ENCODE measurements around the gene ARMH3. TPM values are rescaled to one million over a fixed set of nuclear protein-coding genes. Genes with fewer than 3 reads are reported as not detected.
A peak's percentile ranks its signal among the peaks of the same experiment; 100 is the strongest.

ARMH3 gene
- total and polyA plus RNA-seq, 3 experiments from 2014 or later, result 23.1 to 25.7 (median 25.1) TPM

- H3K27ac Mint-ChIP-seq, result peak within 1 kb of the TSS in 7 of 8 donors; percentile 29 to 82 (median 50)
- H3K4me3 Mint-ChIP-seq, result peak within 1 kb of the TSS; percentile 58 to 89 (median 78)
- Histone ChIP-seq H3K27me3 (ENCODE audit: insufficient read depth, low read length, poor library complexity, severe bottlenecking) (no peaks in the 10 kb centered on the region), H3K9me3 (ENCODE audit: low read length) (no peaks in the 10 kb centered on the region), H3K27ac (ENCODE audit: low read depth, low read length) (no peak within 1 kb of the TSS), H3K4me3 (ENCODE audit: low read length) (no peak within 1 kb of the TSS), H3K4me1 (ENCODE audit: insufficient read depth, low read length) (peaks cover 42% of the 10 kb centered on the region), H3K36me3 (ENCODE audit: insufficient read depth, low read length) (no peaks in the 10 kb centered on the region)
- peaks cover 38 to 59% (median 50%) of the 10 kb centered on the region in 3 donors for H3K4me1 Mint-ChIP-seq
- H3K36me3 Mint-ChIP-seq, result peaks cover 9 to 31% (median 15%) of the 10 kb centered on the region in 3 donors
- peaks cover 0 to 7% of the 10 kb centered on the region in 2 donors for H3K27me3 Mint-ChIP-seq
- ChIA-PET CTCF (interaction anchor here (1.0 to 5.3 kb wide), 9 partner anchors 9 to 227 kb away, joined by 3 to 77 read pairs (median 4); partner anchors contain the start of gene OGA), POLR2A (interaction anchor here (0.6 to 0.7 kb wide), 2 partner anchors 71 to 235 kb away, joined by 3 to 4 read pairs; no protein-coding TSS in a partner anchor)
- peak; percentile 43 to 76 (median 56) for DNase-seq
- H3K9me3 Mint-ChIP-seq, result no peaks in the 10 kb centered on the region
These were observed 212.6 kb downstream of the ARMH3 start, which contains the start of gene KCNIP2 for GRCh38 chr10:101843032-101844021. TSS of gene KCNIP2 (minus strand) at chr10:101843800. CDS start at chr10:101843568, 232 bp downstream.

- Mint-ChIP-seq H3K36me3 (peaks cover 0 to 16% (median 7%) of the 10 kb centered on the region in 3 donors), H3K27me3 (peaks cover 0 to 7% of the 10 kb centered on the region in 2 donors), H3K27ac (peak overlapping the region in 2 of 8 donors; percentile 29 to 70), H3K4me3 (peak overlapping the region in 5 of 7 donors; percentile 49 to 95 (median 68)), H3K4me1 (peaks cover 38 to 59% (median 50%) of the 10 kb centered on the region in 3 donors), H3K9me3 (no peaks in the 10 kb centered on the region)
- CTCF ChIA-PET, result interaction anchor here (1.0 to 5.3 kb wide), 25 partner anchors 9 to 290 kb away, joined by 3 to 77 read pairs (median 6); partner anchors contain the start of gene OGA
- DNase-seq, result no peak
- no peaks in the 10 kb centered on the region for H3K36me3 ChIP-seq (ENCODE audit: insufficient read depth, low read length)
- H3K27me3 ChIP-seq (ENCODE audit: insufficient read depth, low read length, poor library complexity, severe bottlenecking), result no peaks in the 10 kb centered on the region
- peaks cover 42% of the 10 kb centered on the region for H3K4me1 ChIP-seq (ENCODE audit: insufficient read depth, low read length)
- no peak overlapping the region for H3K27ac ChIP-seq (ENCODE audit: low read depth, low read length)
- no peak overlapping the region for H3K4me3 ChIP-seq (ENCODE audit: low read length)
- POLR2A ChIA-PET, result interaction anchor here (3.3 kb wide), 1 partner anchor 23 kb away, joined by 24 read pairs; the partner anchor contains the start of gene OGA
- no peaks in the 10 kb centered on the region for H3K9me3 ChIP-seq (ENCODE audit: low read length)
These were observed 214.1 kb downstream of the ARMH3 start for GRCh38 chr10:101841826-101842225.

GRCh38 chr10:101840741-101841453 lies 215.1 kb downstream of the ARMH3 start:
- H3K27me3 Mint-ChIP-seq, result peaks cover 0 to 7% of the 10 kb centered on the region in 2 donors
- peak overlapping the region in 6 of 8 donors; percentile 65 to 95 (median 82) for H3K27ac Mint-ChIP-seq
- no peak overlapping the region for H3K27ac ChIP-seq (ENCODE audit: low read depth, low read length)
- H3K27me3 ChIP-seq (ENCODE audit: insufficient read depth, low read length, poor library complexity, severe bottlenecking), result no peaks in the 10 kb centered on the region
- H3K9me3 ChIP-seq (ENCODE audit: low read length), result no peaks in the 10 kb centered on the region
- peak; percentile 58 to 82 (median 64) for DNase-seq
- H3K4me3 ChIP-seq (ENCODE audit: low read length), result peak overlapping the region; percentile 45
- no peaks in the 10 kb centered on the region for H3K9me3 Mint-ChIP-seq
- POLR2A ChIA-PET, result interaction anchor here (0.5 to 3.3 kb wide), 5 partner anchors 9 to 53 kb away, joined by 3 to 24 read pairs (median 7); partner anchors contain the start of gene OGA
- peak overlapping the region; percentile 82 to 95 (median 88) for H3K4me3 Mint-ChIP-seq
- peaks cover 41 to 62% (median 52%) of the 10 kb centered on the region in 3 donors for H3K4me1 Mint-ChIP-seq
- peaks cover 0 to 10% (median 2%) of the 10 kb centered on the region in 3 donors for H3K36me3 Mint-ChIP-seq
- CTCF ChIA-PET, result interaction anchor here (0.6 to 5.3 kb wide), 54 partner anchors 8 to 541 kb away, joined by 3 to 77 read pairs (median 4); partner anchors contain the start of genes HPS6, NPM3 and OGA
- peaks cover 48% of the 10 kb centered on the region for H3K4me1 ChIP-seq (ENCODE audit: insufficient read depth, low read length)
- no peaks in the 10 kb centered on the region for H3K36me3 ChIP-seq (ENCODE audit: insufficient read depth, low read length)

GRCh38 chr10:101840102-101840684 lies 215.8 kb downstream of the ARMH3 start:
- Mint-ChIP-seq H3K4me3 (peak overlapping the region; percentile 82 to 95 (median 88)), H3K27ac (peak overlapping the region in 7 of 8 donors; percentile 65 to 95 (median 76)), H3K9me3 (no peaks in the 10 kb centered on the region), H3K4me1 (peaks cover 45 to 67% (median 56%) of the 10 kb centered on the region in 3 donors), H3K27me3 (peaks cover 0 to 5% of the 10 kb centered on the region in 2 donors), H3K36me3 (peaks cover 0 to 3% (median 0%) of the 10 kb centered on the region in 3 donors)
- Histone ChIP-seq H3K4me1 (ENCODE audit: insufficient read depth, low read length) (peaks cover 55% of the 10 kb centered on the region), H3K36me3 (ENCODE audit: insufficient read depth, low read length) (no peaks in the 10 kb centered on the region), H3K27ac (ENCODE audit: low read depth, low read length) (no peak overlapping the region), H3K27me3 (ENCODE audit: insufficient read depth, low read length, poor library complexity, severe bottlenecking) (no peaks in the 10 kb centered on the region), H3K4me3 (ENCODE audit: low read length) (peak overlapping the region; percentile 45), H3K9me3 (ENCODE audit: low read length) (no peaks in the 10 kb centered on the region)
- CTCF ChIA-PET, result interaction anchor here (0.6 to 5.3 kb wide), 45 partner anchors 8 to 542 kb away, joined by 3 to 77 read pairs (median 5); partner anchors contain the start of genes HPS6, NPM3 and OGA
- DNase-seq, result peak in 3 of 5 donors; percentile 23 to 73 (median 29)
- POLR2A ChIA-PET, result interaction anchor here (0.5 to 3.3 kb wide), 6 partner anchors 9 to 460 kb away, joined by 3 to 24 read pairs (median 6); partner anchors contain the start of gene OGA

- CTCF ChIA-PET, result interaction anchor here (0.7 to 5.3 kb wide), 9 partner anchors 19 to 292 kb away, joined by 3 to 77 read pairs (median 13); partner anchors contain the start of gene OGA
- POLR2A ChIA-PET, result interaction anchor here (0.5 to 3.3 kb wide), 5 partner anchors 8 to 461 kb away, joined by 3 to 24 read pairs (median 7); partner anchors contain the start of gene OGA
- Mint-ChIP-seq H3K4me3 (peak overlapping the region; percentile 45 to 95 (median 88)), H3K4me1 (peaks cover 50 to 67% (median 61%) of the 10 kb centered on the region in 3 donors), H3K27ac (peak overlapping the region in 5 of 8 donors; percentile 65 to 92 (median 66)), H3K27me3 (peaks cover 0 to 5% of the 10 kb centered on the region in 2 donors), H3K36me3 (no peaks in the 10 kb centered on the region), H3K9me3 (no peaks in the 10 kb centered on the region)
- H3K27ac ChIP-seq (ENCODE audit: low read depth, low read length), result no peak overlapping the region
- peak; percentile 36 to 76 (median 65) for DNase-seq
- H3K4me3 ChIP-seq (ENCODE audit: low read length), result peak overlapping the region; percentile 59
- peaks cover 60% of the 10 kb centered on the region for H3K4me1 ChIP-seq (ENCODE audit: insufficient read depth, low read length)
- H3K27me3 ChIP-seq (ENCODE audit: insufficient read depth, low read length, poor library complexity, severe bottlenecking), result no peaks in the 10 kb centered on the region
- H3K36me3 ChIP-seq (ENCODE audit: insufficient read depth, low read length), result no peaks in the 10 kb centered on the region
- H3K9me3 ChIP-seq (ENCODE audit: low read length), result no peaks in the 10 kb centered on the region
These were observed 216.4 kb downstream of the ARMH3 start for GRCh38 chr10:101839416-101840063.

GRCh38 chr10:101839002-101839401 lies 217.0 kb downstream of the ARMH3 start:
- Histone ChIP-seq H3K4me1 (ENCODE audit: insufficient read depth, low read length) (peaks cover 60% of the 10 kb centered on the region), H3K27me3 (ENCODE audit: insufficient read depth, low read length, poor library complexity, severe bottlenecking) (no peaks in the 10 kb centered on the region), H3K27ac (ENCODE audit: low read depth, low read length) (no peak overlapping the region), H3K36me3 (ENCODE audit: insufficient read depth, low read length) (no peaks in the 10 kb centered on the region), H3K9me3 (ENCODE audit: low read length) (no peaks in the 10 kb centered on the region), H3K4me3 (ENCODE audit: low read length) (no peak overlapping the region)
- H3K4me1 Mint-ChIP-seq, result peaks cover 51 to 67% (median 61%) of the 10 kb centered on the region in 3 donors
- H3K36me3 Mint-ChIP-seq, result no peaks in the 10 kb centered on the region
- no peaks in the 10 kb centered on the region for H3K9me3 Mint-ChIP-seq
- no peak for DNase-seq
- ChIA-PET CTCF (interaction anchor here (0.7 to 5.3 kb wide), 8 partner anchors 20 to 293 kb away, joined by 3 to 77 read pairs (median 16); partner anchors contain the start of gene OGA), POLR2A (interaction anchor here (0.5 to 3.3 kb wide), 4 partner anchors 7 to 168 kb away, joined by 4 to 24 read pairs (median 7); partner anchors contain the start of gene OGA)
- H3K27ac Mint-ChIP-seq, result peak overlapping the region in 1 of 8 donors; percentile 25
- H3K27me3 Mint-ChIP-seq, result peaks cover 0 to 5% of the 10 kb centered on the region in 2 donors
- H3K4me3 Mint-ChIP-seq, result peak overlapping the region; percentile 45 to 95 (median 84)

Data from CD8-positive, alpha-beta memory T cell (primary cell).